GM21825 (cell line): ENCODE data around the gene FBXL16.

Source experiments
- ATAC-seq: cut with Tn5 transposase; IDR thresholded peaks from one replicate; pipeline ENCODE4 v1.9.1; 2021; ENCODE audit warnings: mild to moderate bottlenecking, moderate library complexity; ENCODE audit not compliant: unreplicated experiment

FBXL16 gene

DNA sequence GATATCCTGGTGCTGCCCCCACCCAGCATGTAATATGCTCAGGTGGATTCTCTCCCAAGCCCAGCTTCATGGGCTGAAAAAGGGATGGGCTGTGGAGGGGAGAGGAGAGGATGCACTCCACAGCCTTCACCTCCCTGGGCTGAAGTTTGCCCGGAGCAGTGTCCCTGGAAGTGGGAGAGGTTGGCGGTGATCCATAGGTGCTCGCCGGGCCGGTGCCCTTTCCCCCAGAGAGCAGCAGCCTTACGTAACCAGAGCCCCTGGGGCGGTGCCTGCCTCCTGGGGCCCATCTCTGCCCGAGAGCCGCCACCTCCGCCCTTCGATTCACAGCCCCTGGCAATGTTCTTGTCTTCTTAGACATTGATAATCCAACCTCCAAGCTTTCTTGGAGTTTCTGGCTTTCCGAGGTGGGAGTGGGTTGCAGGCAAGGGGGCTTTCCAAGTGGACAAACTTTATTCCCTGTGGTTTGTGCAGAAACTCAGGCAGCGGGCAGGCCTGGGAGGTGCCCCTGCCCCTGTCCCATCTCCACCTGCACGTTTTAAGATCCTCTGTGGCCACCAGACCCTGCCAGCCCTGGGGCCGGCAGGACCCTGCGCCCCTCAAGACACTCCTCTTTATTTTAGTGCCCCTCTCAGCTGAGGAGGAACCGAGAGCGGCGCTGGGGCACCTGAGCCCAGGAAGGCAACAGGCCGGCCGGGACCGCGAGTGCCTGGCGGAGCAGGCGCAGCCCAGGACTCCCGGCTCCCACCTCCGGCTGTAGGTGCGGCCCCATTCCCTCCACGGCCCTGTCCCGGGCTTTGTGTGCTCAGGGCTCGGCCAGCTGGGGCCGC is 59.5 kb downstream of the FBXL16 start:
- ATAC-seq, result no peak

DNA sequence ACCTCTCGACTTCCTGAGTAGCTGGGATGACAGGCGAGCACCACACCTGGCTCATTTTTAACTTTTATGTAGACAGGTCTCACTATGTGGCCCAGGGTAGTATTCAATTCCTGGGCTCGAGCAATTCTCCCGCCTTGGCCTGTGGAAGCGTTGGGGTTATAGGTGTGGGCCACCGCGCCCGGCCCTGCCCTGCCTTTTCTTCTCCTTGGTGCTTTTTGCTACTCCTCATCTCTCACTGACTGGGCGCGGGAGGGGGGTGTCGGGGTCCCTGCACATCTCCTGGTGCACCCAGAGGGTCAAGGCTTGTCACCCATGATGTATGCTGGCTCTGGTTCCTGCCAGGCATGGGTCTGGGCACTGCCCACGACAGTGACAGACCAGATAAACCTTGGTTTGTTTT is 61.0 kb downstream of the FBXL16 start:
- no peak for ATAC-seq

DNA sequence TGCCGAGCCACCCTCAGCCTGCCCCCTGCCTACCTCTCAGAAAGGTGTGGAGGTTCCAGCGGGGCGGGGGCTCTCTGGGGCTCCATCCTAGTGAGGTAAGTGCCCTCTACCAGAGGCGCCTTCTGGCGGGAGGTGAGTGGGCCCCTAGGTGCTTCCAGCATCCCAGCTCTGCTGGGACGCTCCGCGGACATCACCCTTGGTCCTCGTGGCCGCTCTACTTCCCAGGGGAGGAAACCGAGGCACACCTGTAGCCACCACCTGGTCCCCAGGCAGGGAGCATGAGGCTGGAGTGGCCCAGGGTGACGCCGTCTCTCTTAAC is 62.6 kb downstream of the FBXL16 start:
- no peak for ATAC-seq
